ENCODE measurements around the gene ENTPD7. TPM values are rescaled to one million over a fixed set of nuclear protein-coding genes. Genes with fewer than 3 reads are reported as not detected.
"Not testable (repeated sequence)": the region's sequence is repeated elsewhere in the genome, so short reads cannot be mapped to it uniquely, and the experiment has no call there.

Gene ENTPD7
- total RNA-seq, 4 donors from 2014 or later: 3.3 to 7.5 (median 4.4) TPM

DNA sequence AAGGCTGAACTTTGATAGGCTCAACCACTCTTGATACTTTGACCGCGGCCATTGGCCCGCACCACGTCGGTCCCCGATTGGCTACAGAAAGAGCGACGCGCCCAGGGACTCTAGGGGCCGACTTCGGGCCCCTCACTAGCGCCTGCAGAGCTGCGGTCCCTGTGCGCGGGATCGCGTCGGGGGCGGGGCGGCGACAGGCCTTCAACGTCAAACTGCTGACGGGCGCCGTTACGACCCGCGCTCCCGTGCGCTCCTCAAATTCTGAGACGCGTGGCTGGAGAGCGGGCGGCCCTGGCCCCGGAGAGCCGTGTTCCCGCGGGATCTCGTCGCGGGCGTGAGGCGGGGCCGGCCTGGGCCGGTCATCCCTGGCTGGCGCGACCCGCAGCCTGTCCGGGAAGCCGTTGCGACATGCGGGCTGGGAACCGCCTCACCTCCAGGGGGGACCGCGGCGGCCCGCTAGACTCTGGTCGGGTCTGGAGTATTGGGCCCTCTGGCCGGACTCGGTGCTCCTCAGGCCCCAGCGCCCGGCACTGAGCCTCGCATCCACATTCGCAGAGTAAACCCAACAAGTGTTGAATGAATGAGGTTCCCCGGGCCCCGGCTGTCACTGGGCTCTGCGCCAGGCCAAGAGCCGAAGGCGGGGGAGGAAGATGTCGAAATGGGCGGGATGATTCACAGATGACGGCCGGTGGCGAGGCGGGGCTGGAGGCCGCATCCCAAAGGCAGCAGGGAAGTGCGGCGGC lies 38.4 kb upstream of the ENTPD7 start:
- H3K36me3 ChIP-seq: no peaks in the 10 kb centered on the region
- peaks cover 0 to 45% (median 24%) of the 10 kb centered on the region in 4 donors for H3K4me1 ChIP-seq
- 0% methylated on average over 34 to 49 of the region's 78 CpGs for WGBS, 2 donors
- no peaks in the 10 kb centered on the region for H3K9me3 ChIP-seq
- peak overlapping the region; percentile 46 to 94 (median 78) for H3K4me3 ChIP-seq
- TF ChIP-seq, protein P1, sequence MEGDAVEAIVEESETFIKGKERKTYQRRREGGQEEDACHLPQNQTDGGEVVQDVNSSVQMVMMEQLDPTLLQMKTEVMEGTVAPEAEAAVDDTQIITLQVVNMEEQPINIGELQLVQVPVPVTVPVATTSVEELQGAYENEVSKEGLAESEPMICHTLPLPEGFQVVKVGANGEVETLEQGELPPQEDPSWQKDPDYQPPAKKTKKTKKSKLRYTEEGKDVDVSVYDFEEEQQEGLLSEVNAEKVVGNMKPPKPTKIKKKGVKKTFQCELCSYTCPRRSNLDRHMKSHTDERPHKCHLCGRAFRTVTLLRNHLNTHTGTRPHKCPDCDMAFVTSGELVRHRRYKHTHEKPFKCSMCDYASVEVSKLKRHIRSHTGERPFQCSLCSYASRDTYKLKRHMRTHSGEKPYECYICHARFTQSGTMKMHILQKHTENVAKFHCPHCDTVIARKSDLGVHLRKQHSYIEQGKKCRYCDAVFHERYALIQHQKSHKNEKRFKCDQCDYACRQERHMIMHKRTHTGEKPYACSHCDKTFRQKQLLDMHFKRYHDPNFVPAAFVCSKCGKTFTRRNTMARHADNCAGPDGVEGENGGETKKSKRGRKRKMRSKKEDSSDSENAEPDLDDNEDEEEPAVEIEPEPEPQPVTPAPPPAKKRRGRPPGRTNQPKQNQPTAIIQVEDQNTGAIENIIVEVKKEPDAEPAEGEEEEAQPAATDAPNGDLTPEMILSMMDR (IDR thresholded peaks at IDR 0.05): peak in 2 of 5 experiments; percentile 52 to 60
- TF ChIP-seq EP300 (IDR thresholded peaks at IDR 0.05) (peak; percentile 76 to 88), POLR2A (IDR thresholded peaks at IDR 0.05) (peak; percentile 52 to 77)
- no peaks in the 10 kb centered on the region for H3K27me3 ChIP-seq
- peak; percentile 91 to 93 for DNase-seq (ENCODE audit: low spot score in 2 of 2)
- peak overlapping the region; percentile 97 to 99 (median 98) for H3K27ac ChIP-seq

DNA sequence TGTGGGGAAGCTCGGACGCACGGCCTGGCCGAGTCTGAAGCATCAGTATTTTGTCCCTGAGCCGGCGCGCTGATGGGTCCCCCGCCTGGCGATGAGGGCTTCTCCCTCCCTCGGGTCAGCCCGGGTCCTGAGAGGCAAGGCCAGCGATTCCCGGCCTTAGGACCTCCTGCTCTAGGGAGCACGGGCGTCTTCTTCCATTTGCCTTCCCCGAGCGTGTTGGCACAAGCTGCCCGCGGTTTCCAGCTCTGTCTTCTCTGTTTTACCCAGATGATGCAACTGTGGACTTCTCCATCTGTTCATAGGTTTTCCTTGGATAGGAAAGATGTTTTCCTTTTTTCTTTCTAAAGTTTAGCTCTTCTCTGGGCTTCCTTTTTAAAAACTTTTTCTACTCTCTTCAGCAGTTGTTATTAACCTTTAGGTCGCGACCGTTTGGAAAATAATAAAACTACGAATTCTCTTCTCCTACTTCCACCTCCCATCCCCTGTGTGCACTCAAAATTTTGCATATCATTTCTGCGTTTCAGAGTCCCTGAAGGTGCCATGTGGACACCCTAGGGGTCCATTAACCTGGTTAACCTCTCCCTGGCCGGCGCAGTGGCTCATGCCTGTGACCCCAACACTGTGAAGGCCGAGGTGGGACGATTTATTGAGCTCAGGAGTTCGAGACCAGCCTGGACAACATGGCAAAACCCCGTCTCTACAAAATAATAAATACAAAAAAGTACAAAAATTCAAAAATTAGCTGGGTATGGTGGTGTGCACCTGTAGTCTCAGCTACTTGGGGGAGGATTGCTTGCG lies 37.7 kb upstream of the ENTPD7 start:
- Histone ChIP-seq H3K36me3 (no peaks in the 10 kb centered on the region), H3K27me3 (no peaks in the 10 kb centered on the region), H3K4me1 (peaks cover 0 to 39% (median 24%) of the 10 kb centered on the region in 4 donors), H3K4me3 (peak overlapping the region; percentile 46 to 94 (median 78)), H3K27ac (peak overlapping the region; percentile 97 to 99 (median 98)), H3K9me3 (no peaks in the 10 kb centered on the region)
- TF ChIP-seq, protein P1 (IDR thresholded peaks at IDR 0.05): no peak
- TF ChIP-seq POLR2A (IDR thresholded peaks at IDR 0.05) (peak; percentile 81 to 87), EP300 (IDR thresholded peaks at IDR 0.05) (peak in 1 of 2 donors; percentile 93)
- 14 to 15% methylated on average over 30 to 31 of the region's 31 CpGs for WGBS, 2 donors
- no peak for DNase-seq (ENCODE audit: low spot score in 2 of 2)

DNA sequence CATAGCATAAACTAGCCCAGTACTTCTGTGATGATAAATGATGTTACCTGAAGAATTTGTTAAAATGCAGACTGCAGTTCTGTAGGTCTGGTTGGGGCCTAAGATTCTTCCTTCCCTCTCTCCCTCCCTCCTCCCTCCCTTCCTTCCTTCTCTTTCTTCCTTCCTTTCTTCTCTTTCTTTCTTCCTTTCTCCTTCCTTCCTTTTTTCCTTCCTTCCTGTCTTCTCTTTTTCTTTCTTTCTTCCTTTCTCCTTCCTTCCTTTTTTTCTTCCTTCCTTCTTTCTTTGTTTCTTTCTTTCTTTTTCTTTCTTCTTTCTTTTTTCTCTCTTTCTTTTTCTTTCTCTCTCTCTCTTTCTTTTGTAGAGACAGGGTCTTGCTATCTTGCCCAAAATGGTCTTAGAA lies 35.4 kb upstream of the ENTPD7 start:
- Histone ChIP-seq H3K27me3 (no peaks in the 10 kb centered on the region), H3K4me1 (peaks cover 0 to 16% (median 6%) of the 10 kb centered on the region in 4 donors), H3K36me3 (no peaks in the 10 kb centered on the region), H3K27ac (no peak overlapping the region), H3K4me3 (no peak overlapping the region), H3K9me3 (no peaks in the 10 kb centered on the region)
- DNase-seq (ENCODE audit: low spot score in 2 of 2): no peak
- TF ChIP-seq EP300 (IDR thresholded peaks at IDR 0.05) (no peak), POLR2A (IDR thresholded peaks at IDR 0.05) (no peak)
- TF ChIP-seq, protein P1 (IDR thresholded peaks at IDR 0.05): no peak

DNA sequence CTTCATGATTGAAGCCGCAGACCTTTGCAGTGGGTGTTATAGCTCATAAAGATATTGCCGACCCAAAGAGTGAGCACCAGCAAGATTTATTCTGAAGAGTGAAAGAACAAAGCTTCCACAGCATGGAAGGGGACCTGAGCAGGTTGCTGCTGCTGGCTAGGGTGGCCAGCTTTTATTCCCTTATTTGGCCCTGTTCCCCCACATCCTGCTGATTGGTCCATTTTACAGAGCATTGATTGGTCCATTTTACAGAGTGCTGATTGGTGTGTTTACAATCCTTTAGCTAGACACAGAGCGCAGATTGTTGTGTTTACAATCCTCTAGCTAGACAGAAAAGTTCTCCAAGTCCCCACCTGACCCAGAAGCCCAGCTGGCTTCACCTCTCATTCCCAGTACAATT lies 34.2 kb upstream of the ENTPD7 start:
- not testable (repeated sequence) for H3K9me3 ChIP-seq; H3K4me1 ChIP-seq; H3K4me3 ChIP-seq; H3K27me3 ChIP-seq; H3K27ac ChIP-seq; H3K36me3 ChIP-seq; DNase-seq (ENCODE audit: low spot score in 2 of 2)
- 58% methylated on average over 3 of the region's 3 CpGs for WGBS, 2 donors

GRCh38 chr10:99628923-99629624 lies 30.2 kb upstream of the ENTPD7 start:
- peaks cover 0 to 8% (median 0%) of the 10 kb centered on the region in 4 donors for H3K4me1 ChIP-seq
- TF ChIP-seq EP300 (IDR thresholded peaks at IDR 0.05) (no peak), POLR2A (IDR thresholded peaks at IDR 0.05) (no peak)
- TF ChIP-seq, protein P1 (IDR thresholded peaks at IDR 0.05): no peak
- H3K27me3 ChIP-seq: no peaks in the 10 kb centered on the region
- no peaks in the 10 kb centered on the region for H3K36me3 ChIP-seq
- H3K4me3 ChIP-seq: no peak overlapping the region
- H3K9me3 ChIP-seq: no peaks in the 10 kb centered on the region
- WGBS, 2 donors: 71 to 76% methylated on average over 1 of the region's 1 CpG
- no peak for DNase-seq (ENCODE audit: low spot score in 2 of 2)
- H3K27ac ChIP-seq: no peak overlapping the region
